ENCODE data around the gene ZNF436. TPM values are rescaled to one million over a fixed set of nuclear protein-coding genes. Genes with fewer than 3 reads are reported as not detected.

ZNF436 gene
- total and polyA plus RNA-seq, 2 of the 13 experiments (the other 11 are each of a cell fraction or from before 2014, with no cell fraction given), result 4.3 to 9.9 TPM

- no peak for TF ChIP-seq ZNF276 (CRISPR knock-in tag; IDR thresholded peaks at IDR 0.05; ENCODE audit: low read depth)
- no peak for TF ChIP-seq PAWR (CRISPR knock-in tag; IDR thresholded peaks at IDR 0.05; ENCODE audit: borderline replicate concordance)
- TF ChIP-seq PHF21A (CRISPR knock-in tag; IDR thresholded peaks at IDR 0.05), result peak; percentile 81
- peak; percentile 29 for TF ChIP-seq ZEB1 (IDR thresholded peaks at IDR 0.05; ENCODE audit: insufficient replicate concordance, low read depth)
- TF ChIP-seq TAF1 (CRISPR knock-in tag; IDR thresholded peaks at IDR 0.05), result peak; percentile 86
- TF ChIP-seq NR2F2 (IDR thresholded peaks at IDR 0.05; ENCODE audit: borderline replicate concordance, low read depth), result peak; percentile 6; the same call in 1 of the 2 replicates
- peak; percentile 24; the same call in 1 of the 2 replicates for TF ChIP-seq ZNF556 (CRISPR knock-in tag; IDR thresholded peaks at IDR 0.05; ENCODE audit: borderline replicate concordance)
- TF ChIP-seq KDM4B (CRISPR knock-in tag; IDR thresholded peaks at IDR 0.05), result no peak
- peak; percentile 89 for TF ChIP-seq GABPB1 (CRISPR knock-in tag; IDR thresholded peaks at IDR 0.05)
- TF ChIP-seq ZFY (CRISPR knock-in tag; IDR thresholded peaks at IDR 0.05), result peak; percentile 76
- TF ChIP-seq MXI1 (IDR thresholded peaks at IDR 0.05; ENCODE audit: borderline replicate concordance, low read depth, low read length), result peak; percentile 87; the same call in 2 of the 3 replicates
- no peak for TF ChIP-seq ZNF7 (CRISPR knock-in tag; IDR thresholded peaks at IDR 0.05)
- TF ChIP-seq ZNF589 (CRISPR knock-in tag; conservative IDR thresholded peaks at IDR 0.05), result peak; percentile 76; the same call in 1 of the 2 replicates
- peak; percentile 92 for TF ChIP-seq NFYC (CRISPR knock-in tag; IDR thresholded peaks at IDR 0.05)
- no peak for TF ChIP-seq SIX4 (CRISPR knock-in tag; IDR thresholded peaks at IDR 0.05)
- TF ChIP-seq HMGXB3 (CRISPR knock-in tag; IDR thresholded peaks at IDR 0.05; ENCODE audit: borderline replicate concordance), result no peak
- TF ChIP-seq KLF13 (CRISPR knock-in tag; IDR thresholded peaks at IDR 0.05), result no peak
- peak; percentile 20; the same call in 1 of the 2 replicates for TF ChIP-seq RARA (CRISPR knock-in tag; IDR thresholded peaks at IDR 0.05)
- peak; percentile 97 for TF ChIP-seq SP2 (CRISPR knock-in tag; IDR thresholded peaks at IDR 0.05)
- TF ChIP-seq ZNF773 (CRISPR knock-in tag; IDR thresholded peaks at IDR 0.05; ENCODE audit: borderline replicate concordance), result no peak
- peak; percentile 23 for TF ChIP-seq SRY (CRISPR knock-in tag; IDR thresholded peaks at IDR 0.05)
- no peak for TF ChIP-seq TRIM24 (CRISPR knock-in tag; IDR thresholded peaks at IDR 0.05)
- peak; percentile 67 for TF ChIP-seq SAFB2 (CRISPR knock-in tag; IDR thresholded peaks at IDR 0.05; ENCODE audit: borderline replicate concordance, low read depth)
- TF ChIP-seq TARDBP (CRISPR knock-in tag; IDR thresholded peaks at IDR 0.05), result peak; percentile 88
- TF ChIP-seq ZNF136 (CRISPR knock-in tag; IDR thresholded peaks at IDR 0.05; ENCODE audit: low read depth), result no peak
These were observed 25.3 kb downstream of the ZNF436 start, which contains the start of gene HNRNPR (continued) for GRCh38 chr1:23344111-23344986.

Data from HepG2 (cell line).